Smooth muscle cell (in vitro differentiated cells): ENCODE data around the gene HOXD8. TPM values are rescaled to one million over a fixed set of nuclear protein-coding genes. Genes with fewer than 3 reads are reported as not detected.

Experiments
- DNase-seq: peaks from one replicate; lab custom pipeline; 2025; ENCODE audit not compliant: unreplicated experiment; lab: John Stamatoyannopoulos, UW
- H2AFZ ChIP-seq: fragments of 200-600 bp; sonication (generic); 2 replicates; pipeline ENCODE4 v1.6.0; 2016; ENCODE audit warnings: antibody characterized with exemption, low read depth, mild to moderate bottlenecking
- H3F3A ChIP-seq: fragments of 200-600 bp; sonication (generic); 2 replicates; pipeline ENCODE4 v1.6.0; 2017; ENCODE audit warnings: antibody characterized with exemption, low read depth
- H3K27ac ChIP-seq: fragments of 200-600 bp; sonication (generic); 2 replicates; pipeline ENCODE4 v1.5.1; 2016; ENCODE audit warnings: low read depth, mild to moderate bottlenecking
- H3K27me3 ChIP-seq: fragments of 200-600 bp; sonication (generic); 2 replicates; pipeline ENCODE4 v1.6.1; 2016; ENCODE audit warnings: low read depth, mild to moderate bottlenecking
- H3K36me3 ChIP-seq: fragments of 200-600 bp; sonication (generic); 2 replicates; pipeline ENCODE4 v1.5.1; 2016; ENCODE audit warnings: low read depth
- H3K4me1 ChIP-seq: fragments of 200-600 bp; sonication (generic); 2 replicates; pipeline ENCODE4 v1.5.1; 2016; ENCODE audit warnings: low read depth
- H3K4me2 ChIP-seq: fragments of 200-600 bp; sonication (generic); 2 replicates; pipeline ENCODE4 v1.6.0; 2016; ENCODE audit warnings: mild to moderate bottlenecking
- H3K4me3 ChIP-seq: fragments of 200-600 bp; sonication (generic); 2 replicates; pipeline ENCODE4 v1.5.1; 2016; ENCODE audit warnings: mild to moderate bottlenecking
- H3K79me2 ChIP-seq: fragments of 200-600 bp; sonication (generic); 2 replicates; pipeline ENCODE4 v1.6.0; 2016; ENCODE audit warnings: low read depth, mild to moderate bottlenecking
- H3K9ac ChIP-seq: fragments of 200-600 bp; sonication (generic); 2 replicates; pipeline ENCODE4 v1.6.0; 2016; ENCODE audit warnings: low read depth
- H3K9me3 ChIP-seq: fragments of 200-600 bp; sonication (generic); replicated peaks from 2 replicates; pipeline ENCODE4 v1.5.1; 2016; ENCODE audit warnings: low read depth
- H4K20me1 ChIP-seq: fragments of 200-600 bp; sonication (generic); 2 replicates; pipeline ENCODE4 v1.6.0; 2016; ENCODE audit warnings: low read depth
- CTCF ChIP-seq: fragments of 200-600 bp; sonication (generic); IDR thresholded peaks from 2 replicates; pipeline ENCODE4 v1.5.1; 2017; ENCODE audit warnings: borderline replicate concordance, mild to moderate bottlenecking, antibody characterized with exemption; ENCODE audit not compliant: insufficient read depth, poor library complexity, severe bottlenecking
- WGBS: methylation state at CpG from one replicate; pipeline ENCODE4 v1.1.7; 2016; ENCODE audit warnings: low lambda C conversion rate; 5-methylcytosine and 5-hydroxymethylcytosine counted together
- polyA plus RNA-seq: library from polyadenylated mRNA; unstranded; fragments of >200 nt; fragmentation: Nextera tagmentation; extraction: Ambion mirVana; gene quantifications from 2 replicates; pipeline ENCODE4 v1.2.1, GENCODE V29; 2016
- total RNA-seq: library from RNA; depleted of rRNA; stranded (reverse); fragments of >200 nt; gene quantifications from 2 replicates; pipeline ENCODE4 v1.2.3, GENCODE V29; 2014

HOXD8 gene
- total and polyA plus RNA-seq, 2 experiments from 2014 or later = 0.13 TPM; not detected in 1

GRCh38 chr2:176139661-176140512, 10.4 kb downstream of the HOXD8 start:
- 56% methylated on average over 40 of the region's 41 CpGs for WGBS
- Histone ChIP-seq H3K79me2 (no peaks in the 10 kb centered on the region), H3K9me3 (no peaks in the 10 kb centered on the region), H3K4me2 (peak overlapping the region; percentile 84), H3K27ac (no peak overlapping the region), H4K20me1 (no peaks in the 10 kb centered on the region), H3K9ac (no peak overlapping the region), H2AFZ (peak overlapping the region; percentile 80), H3F3A (no peaks in the 10 kb centered on the region), H3K4me3 (peak overlapping the region; percentile 61), H3K36me3 (no peaks in the 10 kb centered on the region), H3K27me3 (peaks cover 95% of the 10 kb centered on the region), H3K4me1 (no peaks in the 10 kb centered on the region)
- DNase-seq = no peak
- no peak for TF ChIP-seq CTCF

- no peaks in the 10 kb centered on the region for H3F3A ChIP-seq
- H3K27me3 ChIP-seq = peaks cover 95% of the 10 kb centered on the region
- H3K4me3 ChIP-seq = peak overlapping the region; percentile 61
- DNase-seq = peak; percentile 65
- TF ChIP-seq CTCF = peak; percentile 95
- no peaks in the 10 kb centered on the region for H3K4me1 ChIP-seq
- 7% methylated on average over 41 of the region's 48 CpGs for WGBS
- no peak overlapping the region for H3K9ac ChIP-seq
- H2AFZ ChIP-seq = peak overlapping the region; percentile 80
- H3K79me2 ChIP-seq = no peaks in the 10 kb centered on the region
- H3K27ac ChIP-seq = no peak overlapping the region
- H3K4me2 ChIP-seq = peak overlapping the region; percentile 84
- no peaks in the 10 kb centered on the region for H3K9me3 ChIP-seq
- H4K20me1 ChIP-seq = no peaks in the 10 kb centered on the region
- no peaks in the 10 kb centered on the region for H3K36me3 ChIP-seq
Observed at GRCh38 chr2:176140513-176141317, 11.2 kb downstream of the HOXD8 start.

GRCh38 chr2:176142281-176142680, 12.8 kb downstream of the HOXD8 start:
- no peak overlapping the region for H3K4me3 ChIP-seq
- no peak for TF ChIP-seq CTCF
- no peaks in the 10 kb centered on the region for H3F3A ChIP-seq
- peaks cover 95% of the 10 kb centered on the region for H3K27me3 ChIP-seq
- H3K9ac ChIP-seq = no peak overlapping the region
- H3K27ac ChIP-seq = no peak overlapping the region
- H2AFZ ChIP-seq = no peak overlapping the region
- no peaks in the 10 kb centered on the region for H4K20me1 ChIP-seq
- 82% methylated on average over 2 of the region's 2 CpGs for WGBS
- no peaks in the 10 kb centered on the region for H3K79me2 ChIP-seq
- H3K36me3 ChIP-seq = no peaks in the 10 kb centered on the region
- DNase-seq = no peak
- H3K4me2 ChIP-seq = no peak overlapping the region
- H3K9me3 ChIP-seq = no peaks in the 10 kb centered on the region
- H3K4me1 ChIP-seq = no peaks in the 10 kb centered on the region
